ENCODE data around the gene EMC10. TPM values are rescaled to one million over a fixed set of nuclear protein-coding genes. Genes with fewer than 3 reads are reported as not detected.

EMC10 gene
- total and polyA plus RNA-seq, 2 donors (not counting 3 experiments of a cell fraction or from before 2014, with no cell fraction given) = 106 to 111 TPM

- no peak for DNase-seq (ENCODE audit: low read depth, low spot score)
- H3K27ac ChIP-seq (ENCODE audit: insufficient read depth, low read depth, low read length) = no peak overlapping the region
- H3K9me1 ChIP-seq (replicated peaks; ENCODE audit: control insufficient read depth, extremely low read depth, insufficient read depth, low read length) = no peaks in the 10 kb centered on the region
- no peaks in the 10 kb centered on the region for H3K9me3 ChIP-seq (replicated peaks; ENCODE audit: control insufficient read depth, insufficient read depth, low read length)
- H3K36me3 ChIP-seq (ENCODE audit: control insufficient read depth in 2 of 2, extremely low read depth in 1 of 2, insufficient read depth in 2 of 2, low read length in 2 of 2) = no peaks in the 10 kb centered on the region
- dilution Hi-C loops (cut with MboI; ENCODE audit: extremely low pct_ligation_motif_present, low sequenced_read_pairs) (no loop called here), intact Hi-C loops (cut with micrococcal nuclease) (no loop called here)
- ChIA-PET POLR2A (no interaction called here), CTCF (no interaction called here)
- BruUV-seq (replicated peaks) = no TSS peak
- H3K79me2 ChIP-seq (ENCODE audit: control insufficient read depth, insufficient read depth, low read length) = no peaks in the 10 kb centered on the region
- no peak overlapping the region for H2AFZ ChIP-seq (ENCODE audit: low read depth, low read length)
- peaks cover 6% of the 10 kb centered on the region for H3K4me1 ChIP-seq (ENCODE audit: control insufficient read depth, extremely low read depth, insufficient read depth, low read length)
- TF ChIP-seq FOS (IDR thresholded peaks at IDR 0.05; ENCODE audit: borderline replicate concordance, insufficient read depth, low read length) = no peak
- no peak for TF ChIP-seq CTCF (IDR thresholded peaks at IDR 0.05; ENCODE audit: extremely low read depth in 1 of 2, insufficient read depth in 1 of 2, low read depth in 1 of 2, low read length in 2 of 2)
- TF ChIP-seq EZH2 (IDR thresholded peaks at IDR 0.05; ENCODE audit: borderline replicate concordance, low read depth, low read length, severe bottlenecking) = no peak
- no peak for TF ChIP-seq JUN (IDR thresholded peaks at IDR 0.05; ENCODE audit: borderline replicate concordance, insufficient read depth, insufficient read length, low read depth)
- TF ChIP-seq POLR2A (IDR thresholded peaks at IDR 0.05; ENCODE audit: low read depth, low read length) = no peak
- no peak for TF ChIP-seq MAX (IDR thresholded peaks at IDR 0.05; ENCODE audit: insufficient read depth, insufficient read length)
- FAIRE-seq = no peak
- no peak overlapping the region for H3K9ac ChIP-seq (replicated peaks; ENCODE audit: extremely low read depth, insufficient read depth, low read length)
- peaks cover 4 to 6% of the 10 kb centered on the region in 2 experiments for H3K27me3 ChIP-seq (ENCODE audit: control insufficient read depth in 2 of 2, insufficient read depth in 2 of 2, low read length in 2 of 2)
- no peak overlapping the region for H3K4me2 ChIP-seq (ENCODE audit: insufficient read depth, low read length)
- no peak overlapping the region for H3K4me3 ChIP-seq (replicated peaks in 1 of 3; ENCODE audit: insufficient read depth in 1 of 3, low read depth in 1 of 3, low read length in 3 of 3)
- no peaks in the 10 kb centered on the region for H4K20me1 ChIP-seq (replicated peaks; ENCODE audit: control insufficient read depth, extremely low read depth, insufficient read depth, low read length)
These were observed 40.7 kb upstream of the EMC10 start for GRCh38 chr19:50435627-50436026.
